GM12878 (cell line): ENCODE measurements around the gene ABCA2. TPM values are rescaled to one million over a fixed set of nuclear protein-coding genes. Genes with fewer than 3 reads are reported as not detected.

Experiments
- ATAC-seq: fragments of 200-7000 bp; cut with Tn5 transposase; 3 replicates; pipeline ENCODE4 v1.9.1; 2020; ENCODE audit warnings: mild to moderate bottlenecking, moderate library complexity
- BruUV-seq: library from RNA; stranded (reverse); fragments of 400-500 nt; replicated peaks from 2 replicates; lab custom pipeline; 2021; lab: Mats Ljungman, UMichigan
- CTCF ChIA-PET: fragments of 300-600 bp; sonication (Branson Sonifier 250); formaldehyde crosslinking; extraction: SDS; loops from one replicate; lab custom pipeline; 2021; ENCODE audit warnings: inconsistent platforms; lab: Yijun Ruan, JAX
- POLR2A ChIA-PET: fragments of 350-600 bp; formaldehyde crosslinking; extraction: SDS; loops from one replicate; lab custom pipeline; 2021; ENCODE audit warnings: inconsistent platforms; lab: Charles Lee
- RAD21 ChIA-PET: fragments of 300-600 bp; sonication (Branson Sonifier 250); formaldehyde crosslinking; loops from one replicate; lab custom pipeline; 2023; ENCODE audit warnings: antibody characterized with exemption; ENCODE audit not compliant: unreplicated experiment; lab: Charles Lee
- SMC1A ChIA-PET: fragments of 300-600 bp; sonication (Branson Sonifier 250); formaldehyde crosslinking; loops from one replicate; lab custom pipeline; 2023; ENCODE audit not compliant: unreplicated experiment, uncharacterized antibody; lab: Charles Lee
- DNase-seq: peaks from one replicate; pipeline ENCODE4 v3.0.0-alpha.2; 2011; ENCODE audit warnings: low read depth, low spot score
- FAIRE-seq: peaks from 3 replicates; lab custom pipeline; 2011; peaks lifted over from hg19 to GRCh38; lab: Jason Lieb, UNC
- H2AFZ ChIP-seq: 2 replicates; pipeline ENCODE4 v1.6.0; 2011; ENCODE audit warnings: low read depth, low read length, control low read depth; ENCODE audit not compliant: control insufficient read depth
- H3K27ac ChIP-seq: 2 replicates; pipeline ENCODE4 v1.5.1; 2011; ENCODE audit warnings: control low read depth; ENCODE audit not compliant: control insufficient read depth, insufficient read depth
- H3K27me3 ChIP-seq, 2 experiments: replicated peaks in 1 of 2; 2 replicates each; pipeline versions ENCODE4 v1.6.0 to v1.6.1; 2011; ENCODE audit warnings: low read length in 1 of 2; ENCODE audit not compliant: control insufficient read depth in 2 of 2, insufficient read depth in 2 of 2
- H3K36me3 ChIP-seq, 2 experiments: 2 replicates each; pipeline ENCODE4 v1.5.1; 2011; ENCODE audit warnings: low read length in 1 of 2; ENCODE audit not compliant: control insufficient read depth in 2 of 2, insufficient read depth in 2 of 2
- H3K4me1 ChIP-seq: 2 replicates; pipeline ENCODE4 v1.6.1; 2011; ENCODE audit warnings: mild to moderate bottlenecking, low read length, moderate library complexity, mixed read lengths; ENCODE audit not compliant: control insufficient read depth, insufficient read depth
- H3K4me2 ChIP-seq: 2 replicates; pipeline ENCODE4 v1.6.0; 2011; ENCODE audit warnings: control low read depth; ENCODE audit not compliant: control insufficient read depth, insufficient read depth
- H3K4me3 ChIP-seq: fragments of 200-600 bp; sonication (generic); 2 replicates; pipeline ENCODE4 v1.5.1; 2016
- H3K79me2 ChIP-seq: 2 replicates; pipeline ENCODE4 v1.6.0; 2011; ENCODE audit warnings: low read length; ENCODE audit not compliant: control insufficient read depth, insufficient read depth
- H3K9ac ChIP-seq: 2 replicates; pipeline ENCODE4 v1.8.0; 2011; ENCODE audit warnings: low read length, control low read depth, mixed read lengths; ENCODE audit not compliant: control insufficient read depth, insufficient read depth
- H3K9me3 ChIP-seq: replicated peaks from 3 replicates; pipeline ENCODE4 v1.5.1; 2011; ENCODE audit warnings: mild to moderate bottlenecking, low read length; ENCODE audit not compliant: control insufficient read depth, insufficient read depth
- H4K20me1 ChIP-seq: 2 replicates; pipeline ENCODE4 v1.6.0; 2011; ENCODE audit not compliant: control insufficient read depth, insufficient read depth
- BHLHE40 ChIP-seq, 2 experiments: fragments of 450-650 bp in 1 of 2; IDR thresholded peaks; 2 replicates each; pipeline ENCODE4 v1.6.1; 2011 to 2017; ENCODE audit warnings: low read depth in 2 of 2, borderline replicate concordance in 1 of 2, improper control_type of control experiment in 1 of 2, low read length in 1 of 2, mild to moderate bottlenecking in 1 of 2
- ELK1 ChIP-seq: IDR thresholded peaks from 2 replicates; pipeline ENCODE4 v1.6.1; 2012; ENCODE audit warnings: low read depth, low read length, improper control_type of control experiment
- GATAD2B ChIP-seq: fragments of 450-650 bp; conservative IDR thresholded peaks from 2 replicates; pipeline ENCODE4 v1.6.1; 2017; ENCODE audit warnings: low read depth, mild to moderate bottlenecking, moderate library complexity
- HDGF ChIP-seq: fragments of 450-650 bp; IDR thresholded peaks from 2 replicates; pipeline ENCODE4 v1.6.1; 2016; ENCODE audit warnings: antibody characterized with exemption
- MEF2B ChIP-seq: fragments of 450-650 bp; IDR thresholded peaks from 2 replicates; pipeline ENCODE4 v1.6.1; 2018; ENCODE audit warnings: mild to moderate bottlenecking, moderate library complexity; ENCODE audit not compliant: partially characterized antibody, poor library complexity, severe bottlenecking
- PML ChIP-seq: IDR thresholded peaks from 2 replicates; pipeline ENCODE4 v1.6.1; 2012; ENCODE audit warnings: low read length, inconsistent platforms
- SIX5 ChIP-seq: IDR thresholded peaks from 2 replicates; pipeline ENCODE4 v1.6.1; 2011; ENCODE audit warnings: mild to moderate bottlenecking, low read depth, low read length, moderate library complexity; ENCODE audit not compliant: severe bottlenecking
- WGBS: methylation state at CpG from one replicate; pipeline ENCODE4 v1.1.6; 2016; ENCODE audit warnings: low lambda C conversion rate; ENCODE audit not compliant: insufficient replicate concordance, insufficient coverage; ENCODE audit errors: missing lambda C conversion rate; 5-methylcytosine and 5-hydroxymethylcytosine counted together
- in situ Hi-C: fragments of 300-500 bp; cut with MboI; formaldehyde crosslinking; loops from 9 replicates; pipeline ENCODE4 v1.14.3; 2018; ENCODE audit warnings: mixed read lengths
- intact Hi-C: fragments of 100-400 bp; cut with micrococcal nuclease; formaldehyde crosslinking; loops from one replicate; pipeline ENCODE4 v1.14.2; 2022; ENCODE audit not compliant: unreplicated experiment
- polyA plus RNA-seq, 11 experiments: library from polyadenylated mRNA; depleted of rRNA in 4 of 11; unstranded in 6 of 11; stranded (reverse) in 5 of 11; fragments of >200 nt; fragmentation: Nextera tagmentation in 4 of 11; fragmentation: Illumina TruSeq in 1 of 11; extraction: Ambion mirVana in 4 of 11; extraction: Trizol in 1 of 11; gene quantifications; 1 replicate in 1 of 11; 2 replicates in 10 of 11; pipeline versions ENCODE4 v1.2.1 to v1.2.3, GENCODE V29; 2011 to 2016; ENCODE audit warnings: inconsistent platforms in 2 of 11, missing spikeins in 2 of 11, low read depth in 1 of 11
- total RNA-seq, 4 experiments: library from RNA; depleted of rRNA in 3 of 4; stranded (reverse); fragments of >200 nt in 3 of 4; fragmentation: Illumina TruSeq in 1 of 4; extraction: Trizol in 1 of 4; gene quantifications; 2 replicates each; pipeline versions ENCODE4 v1.2.1 to v1.2.3, GENCODE V29; 2013 to 2021

The ABCA2 gene
- total and polyA plus RNA-seq, 10 of the 15 experiments (the other 5 are each of a cell fraction or from before 2014, with no cell fraction given), result 0.13 to 2.6 (median 0.71) TPM; not detected in 2

- no peak overlapping the region for H2AFZ ChIP-seq
- in situ Hi-C loops (no loop called here), intact Hi-C loops (no loop called here)
- H3K9ac ChIP-seq, result peak overlapping the region; percentile 69; the same call in 1 of the 2 replicates
- ChIA-PET CTCF (interaction anchor here (0.7 to 7.9 kb wide), 8 partner anchors 9 to 279 kb away, joined by 3 to 80 read pairs (median 13); partner anchors contain the start of gene MAN1B1), RAD21 (interaction anchor here (1.2 to 5.0 kb wide), 7 partner anchors 11 to 283 kb away, joined by 3 to 24 read pairs (median 7); partner anchors contain the start of gene MAN1B1), SMC1A (interaction anchor here (1.1 to 7.2 kb wide), 4 partner anchors 10 to 36 kb away, joined by 4 to 30 read pairs (median 7); partner anchors contain the start of gene MAN1B1), POLR2A (interaction anchor here (1.1 to 3.5 kb wide), 12 partner anchors 11 to 169 kb away, joined by 3 to 22 read pairs (median 4); partner anchors contain the start of genes CYSRT1, MAN1B1 and TUBB4B)
- H3K36me3 ChIP-seq, result no peaks in the 10 kb centered on the region; a peak in 1 of 4 replicates
- peaks cover 7% of the 10 kb centered on the region for H3K79me2 ChIP-seq
- BruUV-seq, result no TSS peak
- 96% methylated on average over 2 of the region's 2 CpGs for WGBS
- H3K4me3 ChIP-seq, result peak overlapping the region; percentile 72; the same call in 1 of the 2 replicates
- no peak for FAIRE-seq
- H3K27me3 ChIP-seq, result no peaks in the 10 kb centered on the region
- no peaks in the 10 kb centered on the region for H4K20me1 ChIP-seq
- no peak for ATAC-seq
- peak overlapping the region; percentile 70; the same call in 1 of the 2 replicates for H3K27ac ChIP-seq
- peak overlapping the region; percentile 98 for H3K4me2 ChIP-seq
- DNase-seq, result no peak
- no peaks in the 10 kb centered on the region for H3K9me3 ChIP-seq
- peaks cover 33% of the 10 kb centered on the region for H3K4me1 ChIP-seq
- TF ChIP-seq BHLHE40 (IDR thresholded peaks at IDR 0.05; ENCODE audit: borderline replicate concordance in 1 of 2, low read depth in 2 of 2, low read length in 1 of 2) (no peak), SIX5 (no peak), PML (no peak)
Measured at GRCh38 chr9:137071282-137071681, 43.2 kb upstream of the ABCA2 start.

- WGBS, result 11% methylated on average over 6 of the region's 6 CpGs
- POLR2A ChIA-PET, result interaction anchor here (0.5 to 3.5 kb wide), 15 partner anchors 12 to 189 kb away, joined by 3 to 22 read pairs (median 4); partner anchors contain the start of genes CYSRT1, MAN1B1, TPRN and TUBB4B
- H4K20me1 ChIP-seq, result no peaks in the 10 kb centered on the region
Measured at GRCh38 chr9:137070906-137071275, 42.9 kb upstream of the ABCA2 start.

More at GRCh38 chr9:137070906-137071275, 42.9 kb upstream of the ABCA2 start:
- Histone ChIP-seq H3K36me3 (no peaks in the 10 kb centered on the region; a peak in 1 of 4 replicates), H3K4me1 (peaks cover 33% of the 10 kb centered on the region), H2AFZ (peak overlapping the region; percentile 54), H3K27me3 (no peaks in the 10 kb centered on the region), H3K4me3 (peak overlapping the region; percentile 72; the same call in 1 of the 2 replicates), H3K27ac (peak overlapping the region; percentile 70), H3K4me2 (peak overlapping the region; percentile 98), H3K9me3 (no peaks in the 10 kb centered on the region), H3K9ac (peak overlapping the region; percentile 69), H3K79me2 (peaks cover 7% of the 10 kb centered on the region)
- peak; percentile 82 for TF ChIP-seq MEF2B
- TF ChIP-seq ELK1, result no peak
- peak; percentile 17; the same call in 1 of the 2 replicates for TF ChIP-seq HDGF
- peak; percentile 9; the same call in 1 of the 2 replicates for TF ChIP-seq GATAD2B
- DNase-seq, result no peak
- SMC1A ChIA-PET, result interaction anchor here (1.1 to 7.2 kb wide), 5 partner anchors 11 to 36 kb away, joined by 3 to 30 read pairs (median 6); partner anchors contain the start of gene MAN1B1
- in situ Hi-C loops, result no loop called here
- intact Hi-C loops, result no loop called here
- RAD21 ChIA-PET, result interaction anchor here (1.0 to 5.0 kb wide), 9 partner anchors 13 to 282 kb away, joined by 4 to 24 read pairs (median 7); partner anchors contain the start of genes FUT7 and MAN1B1
- FAIRE-seq, result no peak
- BruUV-seq, result no TSS peak
- CTCF ChIA-PET, result interaction anchor here (0.7 to 7.9 kb wide), 12 partner anchors 10 to 278 kb away, joined by 3 to 80 read pairs (median 8); partner anchors contain the start of genes CYSRT1, MAN1B1 and RNF208
- peak; percentile 32 for ATAC-seq
